HG02981 (cell line): ENCODE measurements around the gene NR3C2.

Experiments used
- ATAC-seq: cut with Tn5 transposase; IDR thresholded peaks from one replicate; pipeline ENCODE4 v1.9.1; 2021; ENCODE audit warnings: mild to moderate bottlenecking, moderate library complexity; ENCODE audit not compliant: unreplicated experiment

The NR3C2 gene

DNA sequence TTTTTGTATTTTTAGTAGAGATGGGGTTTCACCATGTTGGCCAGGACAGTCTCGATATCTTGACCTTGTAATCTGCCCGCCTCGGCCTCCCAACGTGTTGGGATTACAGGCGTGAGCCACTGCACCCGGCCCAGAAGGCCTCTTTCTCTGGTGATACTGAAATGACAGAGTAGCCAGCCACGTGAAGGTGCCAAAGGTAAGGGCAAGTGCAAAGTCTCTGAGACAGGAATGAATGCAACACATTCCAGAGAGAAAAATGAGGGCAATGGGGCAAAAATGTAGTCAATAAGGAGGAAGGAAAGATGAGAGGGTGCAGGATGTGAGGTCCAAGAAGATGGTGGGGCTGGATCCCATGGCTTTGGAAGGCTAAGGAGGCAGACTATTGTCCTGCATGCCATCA is 176.0 kb downstream of the NR3C2 start:
- no peak for ATAC-seq

DNA sequence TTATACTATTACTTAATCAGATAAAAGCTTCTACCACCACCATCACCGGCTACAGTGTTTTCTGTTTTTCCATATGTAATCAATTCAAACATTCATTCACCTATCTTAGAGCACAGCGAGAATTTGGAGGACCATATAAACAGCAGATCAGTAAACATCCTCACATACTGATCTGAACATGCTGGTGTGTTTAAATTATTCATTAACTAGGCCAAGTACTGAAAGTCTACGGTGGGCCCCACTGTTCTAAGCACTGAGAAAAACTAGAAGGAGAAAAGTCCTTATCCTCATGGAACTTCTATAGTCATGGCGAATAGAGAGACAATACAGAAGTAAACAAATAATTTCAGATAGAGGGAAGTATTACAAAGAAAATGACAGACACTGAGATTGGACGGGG is 176.6 kb downstream of the NR3C2 start:
- no peak for ATAC-seq

DNA sequence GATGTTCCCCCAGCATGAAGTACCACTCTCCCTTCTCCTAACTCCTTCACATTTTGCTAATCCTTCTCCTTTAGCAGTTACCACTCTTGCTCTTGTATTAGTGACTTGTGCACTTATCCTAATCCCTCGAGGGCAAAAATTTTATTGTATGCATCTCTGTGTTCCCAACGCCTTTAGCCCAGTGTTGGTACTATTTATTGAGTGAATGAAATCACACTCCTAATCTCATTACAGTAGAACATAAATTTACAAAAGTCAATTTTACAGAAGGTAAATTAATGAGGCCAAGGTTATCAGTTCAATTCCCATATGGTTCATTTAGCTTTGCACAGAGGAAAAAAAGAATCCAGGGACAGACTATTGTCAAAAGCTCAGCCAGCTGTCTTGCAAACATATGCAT is 178.4 kb downstream of the NR3C2 start:
- no peak for ATAC-seq

DNA sequence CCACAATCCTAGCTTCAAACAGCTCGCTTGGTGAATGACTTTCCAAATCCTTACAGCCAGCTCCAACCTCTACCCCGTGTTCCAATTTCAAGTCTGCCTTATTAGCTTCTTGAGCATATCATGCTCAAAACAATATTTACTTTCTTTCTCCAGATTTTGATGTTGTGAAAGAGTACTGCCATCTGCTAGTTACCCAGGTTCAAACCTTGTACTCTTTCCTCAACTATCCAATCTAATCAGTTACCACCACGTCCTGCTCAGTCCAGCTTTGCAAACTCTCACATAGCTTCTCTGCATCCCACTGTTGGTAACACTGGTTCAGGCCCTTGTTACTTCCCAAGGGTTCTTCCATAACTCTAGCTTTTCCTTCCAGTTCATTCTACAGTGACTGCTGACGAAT is 179.1 kb downstream of the NR3C2 start:
- ATAC-seq = no peak

DNA sequence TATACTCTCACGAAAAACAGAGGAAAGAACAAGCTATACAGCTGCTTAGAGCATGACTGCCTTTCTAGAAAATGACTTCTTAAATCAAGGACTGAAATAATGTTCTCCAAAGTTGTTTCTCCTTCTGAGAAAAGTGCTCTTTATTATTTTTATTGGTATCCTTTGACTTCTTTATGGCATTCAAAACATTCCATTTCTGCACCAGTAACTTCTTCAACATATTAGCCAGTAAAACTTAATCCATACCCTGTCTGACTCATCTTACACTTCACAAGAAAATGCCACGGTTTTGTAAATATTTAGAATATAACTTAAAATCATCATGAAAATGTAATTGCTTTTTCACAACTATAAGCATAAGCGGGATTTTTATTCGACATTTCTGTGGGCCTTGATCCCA is 180.4 kb downstream of the NR3C2 start:
- ATAC-seq = no peak

DNA sequence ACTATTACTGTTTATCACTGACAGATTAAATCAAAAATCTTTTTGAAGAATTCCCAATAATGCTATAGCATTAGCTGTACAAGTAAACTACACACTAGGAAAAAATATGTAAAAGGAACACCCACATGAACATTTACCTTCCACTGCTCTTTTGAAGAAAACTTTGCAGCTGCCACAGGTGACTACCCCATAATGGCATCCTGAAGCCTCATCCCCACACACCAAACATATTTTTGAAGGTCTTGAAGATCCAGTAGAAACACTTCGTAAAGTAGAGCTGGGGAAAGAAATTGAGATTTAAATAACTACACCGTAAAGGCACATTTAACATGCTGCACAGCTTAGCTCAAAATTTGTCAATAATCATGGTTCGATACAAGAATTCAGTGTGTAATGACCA is 182.4 kb downstream of the NR3C2 start:
- ATAC-seq = no peak

DNA sequence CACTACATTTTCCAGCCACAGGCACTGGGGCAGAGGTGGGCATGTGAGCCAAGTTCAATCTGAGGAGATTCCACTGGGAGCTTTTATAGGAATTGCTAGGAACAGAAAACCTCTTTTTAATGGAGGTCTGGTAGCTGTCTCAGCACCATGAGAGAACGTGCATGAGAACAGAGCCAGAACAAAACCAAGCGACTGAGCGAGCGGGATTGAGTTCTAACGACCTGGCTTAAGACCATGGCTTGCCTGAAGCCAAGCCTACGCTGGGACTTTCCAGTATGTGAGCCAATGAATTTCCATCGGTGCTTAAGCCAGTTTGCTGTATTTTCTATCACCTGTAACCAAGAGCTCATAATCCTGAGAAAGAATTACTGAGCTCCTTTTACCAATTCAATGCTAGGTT is 183.7 kb downstream of the NR3C2 start:
- ATAC-seq = no peak

DNA sequence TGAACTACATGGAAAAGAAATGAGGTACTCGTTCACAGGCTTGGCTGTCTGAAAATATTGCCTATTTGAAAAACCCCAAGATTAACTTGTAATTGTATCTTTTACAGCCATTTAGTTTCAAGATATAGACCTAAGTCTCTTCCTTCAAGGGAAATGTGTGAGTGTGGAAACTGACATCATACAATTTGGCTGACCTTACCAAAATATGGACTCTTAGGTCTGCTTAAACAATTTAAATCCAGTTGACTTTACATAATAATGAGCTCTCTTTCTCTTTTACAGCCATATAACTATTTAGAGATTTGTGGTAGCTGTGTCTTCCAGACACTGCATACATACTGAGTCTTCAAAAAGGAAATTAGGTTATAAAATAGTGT is 186.9 kb downstream of the NR3C2 start:
- no peak for ATAC-seq

DNA sequence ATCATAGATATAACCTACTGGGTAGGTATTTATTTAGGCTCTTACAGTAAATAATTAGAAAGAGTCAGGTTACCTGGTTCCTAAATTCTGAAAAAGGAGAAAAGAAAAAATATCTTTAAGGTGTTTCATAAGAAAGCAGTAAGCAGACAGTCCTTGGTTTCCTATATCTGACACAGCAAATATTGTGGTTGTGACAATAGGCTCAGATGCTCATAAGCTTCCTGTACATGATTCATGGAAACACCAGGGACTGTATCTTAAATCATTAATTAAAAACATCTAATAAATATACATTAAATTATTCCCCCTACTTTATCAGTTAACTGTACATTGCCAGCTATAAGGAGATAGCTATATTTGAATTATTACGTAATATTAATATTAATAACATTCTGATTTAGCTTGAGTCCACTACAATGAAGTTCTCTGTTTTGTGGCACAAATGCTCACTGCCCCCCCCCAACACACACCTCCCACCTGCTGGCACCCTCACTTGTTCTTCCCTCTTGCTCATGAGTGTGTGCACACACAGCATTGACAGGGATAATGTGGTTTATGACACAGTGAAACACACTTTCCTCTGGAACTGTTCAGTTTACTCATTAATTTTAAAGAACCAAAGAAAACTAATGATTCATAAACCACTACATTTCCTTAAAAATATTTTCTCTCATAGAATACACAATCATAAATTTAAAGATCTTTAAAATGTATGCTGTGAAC is 187.4 kb downstream of the NR3C2 start:
- no peak for ATAC-seq

DNA sequence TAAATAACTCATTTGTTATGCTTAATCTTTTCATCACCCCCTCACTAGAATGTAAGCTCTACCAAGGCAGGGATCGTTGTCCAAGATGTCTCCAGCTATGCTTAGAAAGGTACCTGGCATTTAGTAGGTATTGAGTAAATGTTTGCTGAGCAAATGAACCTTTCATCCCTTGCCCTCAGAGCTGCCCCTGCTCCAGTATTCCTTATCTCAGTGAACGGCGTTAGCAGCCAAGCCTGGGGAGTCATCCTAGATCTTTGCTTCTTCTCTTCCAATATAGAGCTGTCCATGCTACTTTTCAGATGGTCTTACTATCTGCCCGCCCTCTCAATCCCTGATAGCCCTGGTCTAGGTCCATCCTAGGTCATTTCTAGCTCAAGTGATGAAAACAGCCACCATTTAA is 188.4 kb downstream of the NR3C2 start:
- ATAC-seq = no peak

DNA sequence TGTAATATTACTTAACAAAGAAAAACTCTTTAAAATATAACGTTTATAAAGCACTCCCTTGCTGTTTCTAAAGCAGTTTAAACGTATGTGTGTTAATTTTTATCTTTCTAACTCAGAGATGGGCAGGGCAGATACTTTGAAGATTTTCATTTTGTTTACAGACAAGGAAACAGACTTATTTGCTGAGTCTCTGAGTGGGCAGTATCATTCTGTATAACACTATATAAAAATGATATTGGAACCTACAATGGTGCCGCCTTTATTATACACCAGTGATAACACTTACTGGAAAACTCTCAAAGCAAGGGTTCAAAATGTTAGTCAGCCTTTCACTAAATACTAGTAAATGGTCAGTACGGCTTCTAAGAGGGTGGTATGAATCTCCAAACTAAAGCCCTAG is 193.4 kb downstream of the NR3C2 start:
- no peak for ATAC-seq

DNA sequence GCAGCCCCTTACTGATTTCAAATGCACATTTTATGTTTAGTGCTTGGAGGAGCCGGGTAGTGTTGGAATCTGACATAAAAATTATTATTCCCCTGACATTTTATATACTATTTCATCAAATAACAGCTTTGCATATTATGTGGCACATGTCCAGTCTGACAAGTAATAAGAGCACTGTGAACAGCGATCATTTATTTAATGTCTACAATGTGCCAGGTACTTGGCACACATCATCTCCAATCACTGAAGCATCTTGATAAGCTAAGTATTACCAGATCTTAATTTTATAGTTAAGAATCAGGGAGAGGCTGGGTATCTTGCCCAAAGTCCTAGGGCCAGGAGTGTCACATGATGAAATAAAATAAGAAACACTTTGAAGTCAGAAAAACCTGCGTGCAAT is 197.2 kb downstream of the NR3C2 start:
- ATAC-seq = no peak

DNA sequence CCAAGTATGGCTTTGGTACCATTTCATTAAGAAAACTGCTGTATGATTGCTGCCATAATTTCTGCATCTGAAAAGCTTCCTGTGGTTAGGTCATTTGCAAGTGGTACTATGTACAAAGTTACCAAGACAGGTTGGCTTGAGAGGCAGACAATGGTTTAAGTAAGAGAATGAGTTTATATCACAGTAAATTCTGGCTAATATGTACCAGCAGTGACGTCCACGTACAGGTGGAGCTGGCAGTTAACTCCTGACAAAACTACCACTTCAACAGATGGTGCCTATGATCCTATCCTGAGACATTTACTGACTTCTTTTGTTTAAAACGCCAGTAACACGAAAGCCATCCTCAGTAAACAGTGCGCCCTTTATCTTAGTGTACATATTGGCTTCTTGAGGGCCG is 198.4 kb downstream of the NR3C2 start:
- no peak for ATAC-seq

DNA sequence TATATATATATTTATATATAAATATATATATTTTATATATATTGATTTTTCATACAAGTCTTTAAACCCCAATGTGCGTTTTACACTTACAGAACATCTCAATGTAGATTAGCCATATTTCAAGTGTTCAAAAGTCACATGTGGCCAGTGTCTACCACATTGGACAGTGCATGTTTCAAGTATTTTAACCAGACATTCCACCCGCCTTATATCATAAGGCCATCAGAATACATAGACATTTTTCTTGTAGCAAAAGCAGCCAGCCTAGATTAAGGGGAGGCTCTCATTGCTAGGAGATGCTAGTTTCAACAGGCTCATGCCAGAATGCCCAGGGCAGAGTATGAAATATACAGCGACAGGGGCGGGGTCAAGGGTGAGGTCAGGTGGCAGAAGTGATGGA is 202.0 kb downstream of the NR3C2 start:
- ATAC-seq = no peak

DNA sequence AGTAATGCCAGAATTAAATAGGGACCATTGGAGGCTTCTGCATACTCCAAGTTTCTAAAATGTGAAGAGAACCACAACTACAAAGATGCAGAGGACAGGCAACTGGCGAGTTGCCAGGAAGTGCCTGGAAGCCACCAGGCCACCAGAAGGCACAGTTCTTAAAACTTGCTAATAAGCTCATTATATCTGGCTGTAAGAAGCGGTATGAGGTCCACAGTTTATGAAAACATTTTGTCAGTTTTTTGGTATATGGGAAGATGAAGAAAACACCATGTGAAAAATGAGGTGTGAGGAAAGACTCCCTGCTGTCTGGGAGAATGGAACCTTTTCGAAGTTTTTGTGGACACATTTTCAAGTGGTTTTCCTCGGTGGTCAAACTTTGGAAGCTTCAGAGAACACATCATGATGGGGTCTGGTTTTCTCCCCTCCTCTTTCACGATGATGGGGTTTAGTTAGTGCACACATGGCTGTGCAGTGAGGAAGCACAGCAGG is 202.7 kb downstream of the NR3C2 start:
- ATAC-seq = no peak

DNA sequence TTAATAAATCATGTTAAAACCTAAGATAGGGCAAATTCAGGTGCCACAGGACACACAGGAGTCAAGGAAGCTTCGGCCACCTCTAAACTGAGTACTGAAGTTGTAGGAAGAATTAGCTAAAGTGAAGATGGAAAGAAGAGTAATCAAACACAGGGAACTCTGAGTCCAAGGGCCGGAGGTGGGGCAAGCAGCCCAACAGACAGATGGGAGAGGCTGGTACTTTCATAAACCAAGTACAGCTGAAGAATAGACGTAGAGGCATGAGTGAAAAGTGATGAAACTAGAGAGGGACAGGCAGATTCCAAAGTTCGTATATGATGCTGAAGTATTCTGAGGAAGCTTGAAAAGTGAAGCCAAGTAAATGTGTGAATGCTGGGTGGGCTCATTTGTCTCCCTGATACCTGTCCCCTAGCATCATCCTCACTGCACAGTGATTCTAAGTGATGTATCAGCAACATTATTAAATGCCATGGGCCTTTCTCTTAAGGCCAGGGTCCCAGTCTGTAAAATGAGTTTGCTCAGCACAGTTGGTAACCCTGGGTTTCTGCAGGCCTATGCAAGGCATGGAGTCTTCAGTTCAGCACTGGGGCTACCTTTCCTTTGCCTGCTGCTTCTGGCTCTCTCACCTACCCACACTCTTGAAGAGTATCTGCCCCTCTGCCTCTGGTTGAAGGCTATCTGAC is 203.3 kb downstream of the NR3C2 start:
- no peak for ATAC-seq

DNA sequence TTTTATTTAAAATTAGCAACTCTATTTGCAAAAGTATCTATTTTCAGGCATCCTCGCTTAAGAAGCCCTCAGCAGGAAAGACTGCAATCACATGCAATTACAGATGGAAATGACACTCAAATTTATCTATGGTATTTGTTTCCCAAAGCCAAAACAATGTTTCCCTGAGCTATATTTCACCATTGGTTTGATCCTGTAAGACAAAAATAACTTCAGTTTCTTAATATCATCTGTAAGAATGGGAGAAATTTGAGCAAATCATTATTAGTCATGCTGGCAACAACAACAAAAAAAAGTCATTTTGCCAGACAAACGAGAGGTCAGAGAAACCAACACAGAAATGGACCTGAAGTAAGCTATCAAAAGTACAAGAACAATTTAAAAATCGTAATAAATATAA is 204.1 kb downstream of the NR3C2 start:
- ATAC-seq = no peak

DNA sequence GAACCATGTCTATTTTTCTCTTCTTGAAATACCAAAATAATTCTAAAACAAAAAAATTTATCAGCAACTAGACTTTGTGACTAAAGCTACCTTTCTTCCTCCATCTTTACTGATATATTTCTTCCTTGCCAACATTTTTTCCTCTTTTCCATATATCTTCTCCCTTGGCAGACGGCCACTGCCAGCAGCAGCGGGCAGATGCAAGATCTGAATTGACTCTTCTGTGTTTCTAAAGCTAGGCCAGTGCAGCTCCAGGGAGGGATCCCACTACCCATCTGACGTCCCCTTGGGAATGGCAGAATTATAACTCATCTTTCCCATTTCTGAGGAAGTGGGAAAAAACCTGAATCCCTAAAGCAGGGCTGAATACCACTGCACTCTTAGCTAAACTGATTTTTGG is 206.4 kb downstream of the NR3C2 start:
- ATAC-seq = no peak

DNA sequence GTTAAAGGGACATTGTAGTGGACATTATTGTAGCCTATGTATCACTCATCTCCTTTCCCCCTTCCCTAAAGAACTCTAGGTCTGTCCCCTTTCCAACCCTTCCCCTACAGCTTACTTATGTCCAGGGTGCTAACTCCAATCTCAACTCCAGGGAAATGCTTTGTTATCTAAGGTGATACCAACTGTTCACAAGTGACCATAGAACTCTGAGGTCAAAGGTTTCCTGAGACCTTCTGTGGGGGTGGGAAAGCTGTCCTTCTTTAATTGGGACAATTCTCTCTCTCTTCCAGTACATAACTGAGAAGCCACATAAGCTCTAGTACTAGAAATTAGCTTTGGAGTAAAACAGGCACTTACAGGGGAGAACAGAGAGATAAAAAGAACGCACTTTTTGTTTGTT is 212.4 kb downstream of the NR3C2 start:
- ATAC-seq = no peak

DNA sequence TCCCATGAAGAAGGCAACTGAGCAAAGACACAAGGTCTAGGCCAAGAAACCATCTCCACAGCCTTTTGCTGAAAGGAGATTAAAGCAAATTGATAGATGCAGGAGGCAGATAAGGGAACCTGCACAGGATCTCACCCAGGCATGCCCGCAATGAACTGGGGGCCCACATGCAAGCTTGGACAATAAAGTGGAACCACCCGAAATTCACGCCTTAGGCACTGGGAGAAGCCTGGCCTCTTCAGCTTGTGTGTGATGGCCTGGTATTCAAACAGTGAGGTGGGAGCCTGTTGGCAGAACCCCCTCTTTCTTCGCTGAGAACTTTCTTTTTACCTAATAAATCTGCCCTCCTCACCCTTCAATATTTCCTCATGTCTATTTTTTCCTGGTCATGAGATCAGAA is 213.2 kb downstream of the NR3C2 start:
- no peak for ATAC-seq

DNA sequence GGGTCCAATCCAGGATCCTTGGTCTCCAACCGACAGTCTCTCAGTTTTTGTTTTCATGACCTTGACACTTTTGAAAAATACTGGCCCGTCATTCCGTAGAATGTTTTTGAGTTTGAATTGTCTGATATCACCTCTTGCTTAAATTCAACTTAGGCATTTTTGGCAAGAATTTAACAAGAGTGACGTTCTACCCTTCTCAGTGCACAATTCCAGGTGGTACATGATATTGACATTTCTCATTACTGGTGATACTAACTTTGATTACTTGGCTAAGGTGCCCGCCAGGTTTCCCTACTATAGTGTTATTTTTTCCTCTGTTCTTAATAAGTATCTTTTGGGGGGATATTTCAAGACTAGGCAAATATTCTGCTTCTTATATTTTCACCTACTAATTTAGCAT is 215.1 kb downstream of the NR3C2 start:
- no peak for ATAC-seq

DNA sequence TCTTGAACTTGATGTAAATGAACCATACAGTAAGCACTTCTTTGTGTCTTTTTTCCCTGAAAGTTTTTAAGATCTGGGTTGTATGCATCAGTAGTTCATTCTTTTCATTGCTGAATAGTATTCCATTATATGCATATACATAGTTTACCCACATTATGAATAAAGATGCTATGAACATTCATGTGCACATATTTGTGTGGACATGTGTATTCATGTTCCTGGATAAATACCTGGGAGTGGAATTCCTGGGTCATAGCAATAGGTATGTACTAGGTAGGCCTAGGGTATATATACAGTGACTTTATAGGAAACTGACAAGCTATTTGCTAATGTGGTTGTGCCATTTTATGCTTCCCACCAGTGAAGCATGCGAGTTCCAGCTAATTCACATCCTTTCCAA is 215.9 kb downstream of the NR3C2 start:
- no peak for ATAC-seq

DNA sequence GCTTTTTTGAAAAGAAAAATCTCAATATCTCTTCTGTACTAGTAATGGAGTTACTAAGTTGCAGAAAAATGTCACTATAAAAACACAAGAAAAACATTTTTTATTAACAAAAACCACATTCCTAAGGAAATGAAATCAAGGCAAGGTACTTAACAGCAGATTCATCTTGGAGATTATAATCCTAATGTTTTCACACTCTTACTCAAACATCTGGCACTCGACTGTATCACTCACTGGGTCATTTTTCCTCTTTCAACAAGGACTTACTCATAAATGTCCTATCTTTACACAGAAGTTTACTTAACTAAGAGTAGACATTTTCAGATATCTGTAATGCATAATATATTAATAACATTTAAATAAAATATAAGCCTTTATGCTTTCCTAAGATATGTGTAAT is 216.6 kb downstream of the NR3C2 start:
- no peak for ATAC-seq
